GM12874 (cell line): ENCODE data around the gene ZNF319.

Source experiments
- CTCF ChIP-seq: IDR thresholded peaks from 2 replicates; pipeline ENCODE4 v1.5.1; 2011; ENCODE audit warnings: low read depth, mild to moderate bottlenecking, control low read depth, low read length, moderate library complexity; ENCODE audit not compliant: insufficient read depth

Gene ZNF319

GRCh38 chr16:58022601-58023371, 22.3 kb upstream of the ZNF319 start:
- TF ChIP-seq CTCF: no peak

- no peak for TF ChIP-seq CTCF
These were observed 21.4 kb upstream of the ZNF319 start for GRCh38 chr16:58021661-58022551.

GRCh38 chr16:58020628-58021521, 20.4 kb upstream of the ZNF319 start:
- peak; percentile 75 for TF ChIP-seq CTCF

GRCh38 chr16:58019866-58020538, 19.5 kb upstream of the ZNF319 start:
- no peak for TF ChIP-seq CTCF

- no peak for TF ChIP-seq CTCF
These were observed 18.3 kb upstream of the ZNF319 start for GRCh38 chr16:58018803-58019202.

GRCh38 chr16:58016840-58017446, 16.5 kb upstream of the ZNF319 start:
- TF ChIP-seq CTCF: no peak
